IPS-NIHi7 (cell line): Measurements from ENCODE around the gene PPP4R4.

Source experiments
- DNase-seq: peaks from one replicate; pipeline ENCODE4 v3.0.0; 2012; ENCODE audit warnings: mixed read lengths; ENCODE audit errors: extremely low spot score

The PPP4R4 gene, protein sequence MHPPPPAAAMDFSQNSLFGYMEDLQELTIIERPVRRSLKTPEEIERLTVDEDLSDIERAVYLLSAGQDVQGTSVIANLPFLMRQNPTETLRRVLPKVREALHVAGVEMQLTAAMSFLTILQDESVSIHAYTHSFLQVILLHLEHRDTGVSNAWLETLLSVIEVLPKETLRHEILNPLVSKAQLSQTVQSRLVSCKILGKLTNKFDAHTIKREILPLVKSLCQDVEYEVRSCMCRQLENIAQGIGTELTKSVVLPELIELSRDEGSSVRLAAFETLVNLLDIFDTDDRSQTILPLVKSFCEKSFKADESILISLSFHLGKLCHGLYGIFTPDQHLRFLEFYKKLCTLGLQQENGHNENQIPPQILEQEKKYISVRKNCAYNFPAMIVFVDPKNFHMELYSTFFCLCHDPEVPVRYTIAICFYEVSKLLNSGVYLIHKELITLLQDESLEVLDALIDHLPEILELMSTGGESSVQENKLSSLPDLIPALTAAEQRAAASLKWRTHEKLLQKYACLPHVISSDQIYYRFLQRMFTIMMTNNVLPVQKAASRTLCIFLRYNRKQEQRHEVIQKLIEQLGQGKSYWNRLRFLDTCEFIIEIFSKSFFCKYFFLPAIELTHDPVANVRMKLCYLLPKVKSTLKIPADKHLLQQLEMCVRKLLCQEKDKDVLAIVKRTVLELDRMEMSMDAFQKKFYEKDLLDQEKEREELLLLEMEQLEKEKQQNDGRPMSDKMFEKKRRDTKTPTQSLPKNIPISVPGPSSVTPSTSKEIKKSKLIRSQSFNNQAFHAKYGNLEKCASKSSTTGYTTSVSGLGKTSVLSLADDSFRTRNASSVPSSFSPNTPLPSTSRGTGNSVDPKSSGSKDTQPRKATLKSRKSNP

DNA sequence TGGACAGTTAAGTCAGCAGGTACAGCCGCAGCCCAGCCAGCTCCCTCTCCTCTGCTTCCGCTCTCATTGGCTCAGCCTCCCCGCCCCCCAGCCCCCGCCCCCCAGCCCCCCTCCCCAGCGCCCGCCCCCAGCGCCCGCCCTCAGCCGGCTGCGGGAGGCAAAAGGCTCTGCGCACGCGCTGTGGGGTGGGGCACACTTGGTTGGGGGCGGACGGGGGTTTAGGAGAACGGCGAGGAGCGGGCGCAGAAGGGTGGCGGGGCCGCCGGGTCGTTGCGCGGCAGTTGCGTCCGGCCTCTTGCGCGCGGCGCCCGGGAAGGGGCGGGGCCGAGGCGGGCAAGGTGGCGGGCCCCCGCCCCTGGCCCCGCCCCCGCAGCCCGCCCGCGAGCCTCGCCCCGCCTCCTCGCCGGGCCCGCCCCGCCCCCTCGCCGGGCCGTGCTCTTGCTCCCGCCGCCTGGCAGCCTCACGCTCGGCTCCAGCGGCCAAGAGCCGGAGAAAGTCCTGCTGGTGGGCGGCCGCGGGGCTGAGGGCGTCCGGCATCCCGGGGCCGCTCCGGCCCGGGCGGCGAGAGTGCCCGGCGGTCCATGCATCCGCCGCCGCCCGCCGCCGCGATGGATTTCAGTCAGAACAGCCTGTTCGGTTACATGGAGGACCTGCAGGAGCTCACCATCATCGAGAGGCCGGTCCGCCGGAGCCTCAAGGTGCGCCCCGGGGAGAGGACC, at the start of gene PPP4R4:
TSS of gene PPP4R4 (plus strand) at position 438 of the 719 bp plus-strand sequence. CDS start at position 582, 144 bp downstream.
- peak; percentile 93 for DNase-seq

DNA sequence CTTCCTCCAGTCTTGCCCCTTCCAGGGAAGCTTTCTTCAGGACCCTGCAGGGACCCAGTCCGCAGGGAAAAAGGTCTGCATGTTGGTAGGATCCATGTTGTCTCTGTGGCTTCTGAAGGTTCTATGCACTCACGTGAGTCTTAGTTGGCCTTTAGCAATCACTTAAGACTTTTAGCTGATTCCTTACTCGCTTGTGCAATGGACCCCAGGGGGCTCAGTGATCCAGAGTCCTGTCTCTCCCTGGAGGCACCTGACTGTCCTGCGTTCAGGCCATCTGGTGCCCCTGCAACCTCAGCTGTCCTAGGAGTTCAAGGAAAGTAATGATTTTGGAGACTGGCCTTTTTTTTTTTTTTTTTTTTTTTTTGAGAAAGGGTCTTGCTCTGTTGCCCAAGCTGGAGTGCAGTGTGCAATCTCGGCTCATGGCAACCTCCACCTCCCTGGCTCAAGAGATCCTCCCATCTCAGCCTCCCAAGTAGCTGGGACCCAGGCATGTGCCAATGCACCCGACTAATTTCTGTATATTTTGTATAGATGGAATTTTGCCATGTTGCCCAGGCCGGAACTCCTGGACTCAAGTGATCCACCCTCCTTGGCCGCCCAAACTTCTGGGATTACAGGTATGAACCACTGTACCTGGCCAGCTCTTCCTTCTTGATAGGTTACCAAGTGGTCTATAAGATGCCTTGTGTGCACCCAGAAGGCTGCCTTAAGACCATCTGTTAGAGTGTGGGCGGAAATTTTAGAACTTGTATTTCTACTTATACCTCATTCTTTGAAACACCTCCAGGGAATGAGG, 49.3 kb upstream of the PPP4R4 start:
- DNase-seq, result no peak

DNA sequence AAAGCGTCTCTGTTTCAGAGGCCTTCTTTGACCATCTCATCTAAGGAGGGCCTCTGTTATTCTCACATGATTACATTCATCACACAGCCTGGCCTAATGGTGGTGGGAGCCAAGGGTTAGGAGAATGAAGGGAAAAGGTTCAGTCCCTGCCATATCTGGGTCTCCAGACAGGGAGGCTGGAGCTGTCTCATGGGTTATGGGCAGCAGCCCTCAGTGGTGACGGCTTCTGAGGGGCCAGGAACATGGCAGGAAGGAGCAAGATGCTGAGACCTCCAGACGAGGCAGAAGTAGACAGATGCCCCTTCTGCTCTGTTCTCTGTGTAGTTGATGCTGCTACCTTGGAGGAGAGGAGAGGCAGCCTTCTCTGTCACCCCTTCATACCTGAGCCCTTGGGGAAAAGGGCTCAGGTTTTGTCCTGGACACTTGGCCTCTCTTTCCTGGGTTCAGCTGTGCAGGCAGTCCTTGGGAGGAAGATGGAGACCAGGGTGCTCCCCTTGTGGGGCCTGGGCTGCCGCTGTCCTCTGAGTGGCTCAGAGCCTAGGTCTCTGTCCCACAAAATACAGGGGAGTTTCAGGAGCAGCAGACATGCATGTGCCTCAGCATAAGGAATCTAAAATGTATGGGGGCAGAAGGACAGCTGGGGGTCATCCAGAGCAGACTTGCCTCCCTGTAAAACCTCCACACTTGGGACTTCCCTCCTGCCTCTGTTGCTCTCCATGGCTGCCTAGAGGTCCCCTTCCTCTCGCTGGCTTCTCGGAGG, 48.3 kb upstream of the PPP4R4 start:
- DNase-seq, result no peak

DNA sequence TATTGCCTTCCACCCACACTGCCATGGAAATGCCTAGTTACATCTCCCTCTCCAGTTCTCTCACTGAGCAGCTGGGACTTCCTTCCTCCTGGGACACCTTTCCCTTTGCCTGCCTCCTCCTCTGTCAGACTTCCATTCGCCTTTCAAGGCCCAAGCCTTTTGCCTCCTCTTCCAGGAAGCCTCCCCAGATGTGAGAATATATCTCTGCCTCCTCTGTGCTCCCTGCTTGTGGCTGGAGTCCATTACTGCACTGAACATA, 47.8 kb upstream of the PPP4R4 start:
- no peak for DNase-seq

DNA sequence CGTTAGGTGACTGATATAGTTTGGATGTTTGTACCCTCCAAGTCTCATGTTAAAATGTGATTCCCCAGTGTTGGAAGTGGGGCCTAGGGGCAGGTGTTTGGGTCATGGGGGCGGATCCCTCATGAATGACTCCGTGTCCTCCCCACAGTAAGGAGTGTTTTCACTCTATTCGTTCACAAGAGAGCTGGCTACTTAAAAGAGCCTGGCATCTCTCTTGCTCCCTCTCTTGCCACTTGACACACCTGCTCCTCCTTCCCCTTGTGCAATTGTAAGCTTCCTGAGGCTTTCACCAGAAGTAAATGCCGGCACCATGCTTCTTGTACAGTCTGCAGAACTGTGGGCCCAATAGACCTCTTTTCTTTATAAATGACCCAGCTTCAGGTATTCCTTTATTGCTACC, 47.3 kb upstream of the PPP4R4 start:
- no peak for DNase-seq

DNA sequence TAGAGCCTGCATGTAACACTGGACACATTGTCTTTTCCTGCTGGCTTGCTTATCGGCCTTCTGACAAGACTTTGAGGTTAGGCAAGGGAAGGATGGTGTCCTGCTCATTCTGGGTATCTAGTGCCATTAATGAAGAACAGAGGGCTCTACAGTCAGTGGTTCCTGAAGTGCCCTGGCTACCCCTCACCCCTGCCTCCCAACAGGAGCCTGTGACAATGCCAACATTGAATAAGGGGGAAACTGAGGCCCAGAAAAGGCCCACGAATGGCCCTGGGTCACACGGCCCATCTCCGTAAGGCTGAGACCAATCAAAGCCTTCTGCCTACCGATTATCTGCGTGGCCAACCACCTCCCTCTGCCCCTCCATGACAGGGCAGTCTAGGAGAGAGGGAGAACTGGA, 46.8 kb upstream of the PPP4R4 start:
- DNase-seq, result no peak

DNA sequence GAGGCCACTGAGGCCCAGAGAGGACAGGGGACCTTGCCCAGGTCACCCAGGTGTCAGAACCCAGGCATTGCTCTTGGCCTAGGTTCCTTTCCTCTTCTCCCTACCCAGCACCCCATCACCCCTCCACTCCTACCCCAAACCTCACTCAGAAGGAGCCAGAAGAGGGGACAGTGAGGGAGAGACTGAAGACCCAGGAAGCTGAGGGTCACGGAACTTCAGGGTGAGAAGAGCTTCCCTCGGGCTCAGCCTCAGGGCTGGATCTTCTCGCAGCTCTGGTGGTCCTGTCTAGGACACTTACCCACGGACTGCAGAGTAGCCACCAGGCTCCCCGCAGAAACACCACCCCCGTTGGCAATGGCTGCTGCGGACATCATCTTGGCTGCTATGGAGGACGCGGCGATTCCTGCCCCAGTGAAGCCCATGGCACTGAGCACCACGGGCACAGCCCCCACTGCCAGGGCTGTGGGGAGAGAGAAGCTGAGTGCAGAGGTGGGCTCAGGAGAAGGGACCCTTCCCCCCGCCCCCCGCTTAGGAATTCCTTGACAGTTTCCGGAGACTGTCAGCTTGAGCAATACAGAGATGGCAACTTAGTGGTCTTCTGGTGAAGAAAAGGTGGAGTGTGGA, 45.8 kb upstream of the PPP4R4 start:
- no peak for DNase-seq

DNA sequence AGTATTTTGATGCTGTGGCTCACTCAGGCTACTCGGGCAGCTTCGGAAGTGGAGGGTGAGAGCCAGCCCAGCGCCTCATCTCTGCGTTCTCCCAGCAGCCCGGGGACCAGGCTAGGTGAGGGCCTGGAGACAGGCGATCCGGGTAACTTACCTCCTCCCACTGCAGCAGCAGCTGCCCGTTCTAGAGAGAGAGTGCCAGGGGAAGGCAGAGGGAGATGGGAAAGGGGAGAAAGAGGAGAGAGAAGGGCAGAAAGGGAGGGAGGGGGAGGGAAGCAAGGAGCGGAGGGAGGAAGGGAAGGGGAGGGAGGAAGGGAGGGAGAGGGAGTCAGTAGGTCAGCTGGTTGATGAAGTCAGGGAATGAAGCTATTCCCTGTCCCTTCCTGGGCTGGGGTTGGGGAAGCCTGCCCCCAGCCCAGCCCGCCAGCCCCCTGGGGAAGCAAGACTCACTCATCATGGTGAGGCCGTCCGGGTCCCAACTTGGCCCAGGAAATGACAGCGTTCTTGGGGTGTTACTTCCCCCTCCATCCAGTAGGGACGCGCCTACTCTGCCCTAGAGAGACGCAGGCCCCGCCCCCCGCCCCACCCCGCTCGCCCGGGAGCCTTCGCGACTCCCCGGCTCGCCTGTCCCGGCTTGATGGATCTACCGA, 44.9 kb upstream of the PPP4R4 start, which contains the start of gene IFI27L2:
TSS of gene IFI27L2 (minus strand) at position 494 of the 647 bp plus-strand sequence. CDS start at position 454, 40 bp downstream.
- DNase-seq, result peak; percentile 87

DNA sequence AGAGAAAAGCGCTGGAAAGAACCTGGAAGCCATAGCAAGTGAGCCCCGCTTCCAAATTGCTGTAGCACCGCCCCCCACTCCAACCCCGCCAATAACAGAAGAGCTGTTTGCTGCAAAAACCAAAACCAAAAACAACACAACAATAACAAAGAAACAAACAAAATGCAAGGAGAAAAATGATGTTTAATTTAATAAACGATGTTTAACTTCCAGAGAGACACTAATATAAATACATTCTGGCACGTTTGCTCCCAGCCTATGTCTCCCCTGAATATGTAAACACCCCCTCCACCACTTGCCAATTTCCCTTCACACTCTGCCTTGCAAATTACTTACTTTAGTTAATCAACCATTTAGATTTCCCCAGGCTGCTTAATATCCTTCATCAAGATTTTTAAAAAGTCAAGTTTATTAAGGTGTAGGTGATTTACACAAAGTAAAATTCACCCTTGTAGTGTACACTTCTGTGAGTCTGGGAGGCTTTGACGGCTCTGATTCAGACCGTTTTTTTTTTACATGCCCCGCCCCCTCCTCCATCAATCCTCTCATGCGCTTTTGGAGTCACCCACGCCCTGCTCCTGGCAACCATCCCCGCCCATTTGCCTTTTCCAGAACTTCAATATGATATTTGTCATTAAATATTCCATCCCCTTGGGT, 44.2 kb upstream of the PPP4R4 start:
- no peak for DNase-seq

DNA sequence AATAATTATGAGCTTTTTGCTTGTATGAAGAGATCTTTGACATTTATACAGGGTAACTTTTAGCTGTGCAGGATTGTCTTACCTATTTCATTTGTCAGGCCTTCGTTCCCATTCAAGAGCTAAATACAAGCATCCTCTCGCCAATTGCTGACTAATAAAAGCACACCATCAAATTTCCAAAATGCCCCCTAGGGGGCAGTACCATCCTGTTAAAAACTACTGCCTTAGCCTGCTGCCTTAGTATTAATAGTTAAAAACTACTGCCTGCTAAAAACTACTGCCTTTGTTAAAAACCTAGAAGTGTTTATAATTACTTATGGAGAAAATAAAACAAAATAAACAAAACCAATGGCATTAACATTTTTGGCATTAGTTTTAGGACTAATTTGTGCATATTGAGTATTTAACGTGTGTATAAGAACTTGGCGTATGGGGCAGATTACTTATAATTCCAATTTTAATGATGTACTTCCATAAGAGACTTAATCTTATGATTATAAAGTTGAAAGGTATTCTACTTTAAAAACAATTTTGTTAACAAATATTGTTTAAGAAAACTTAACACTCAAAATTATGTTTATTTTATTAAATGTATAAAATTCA, 41.7 kb upstream of the PPP4R4 start:
- peak; percentile 54 for DNase-seq

DNA sequence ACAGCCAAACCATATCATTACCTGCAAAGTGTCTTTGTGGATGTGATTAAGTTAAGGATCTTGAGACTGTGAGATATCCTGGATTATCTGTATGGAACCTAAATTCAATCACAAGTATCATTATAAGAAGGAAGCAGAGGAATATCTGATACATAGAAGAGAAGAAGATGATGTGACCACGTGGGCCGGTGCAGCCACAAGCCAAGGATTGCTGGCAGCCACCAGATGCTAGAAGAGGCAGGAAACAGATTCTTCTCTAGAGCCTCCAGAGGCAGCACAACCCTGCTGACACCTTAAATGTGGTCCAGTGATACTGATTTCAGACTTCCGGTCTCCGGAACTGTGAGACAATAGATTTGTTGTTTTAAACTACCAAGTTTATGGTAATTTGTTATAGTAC, 38.6 kb upstream of the PPP4R4 start:
- no peak for DNase-seq

DNA sequence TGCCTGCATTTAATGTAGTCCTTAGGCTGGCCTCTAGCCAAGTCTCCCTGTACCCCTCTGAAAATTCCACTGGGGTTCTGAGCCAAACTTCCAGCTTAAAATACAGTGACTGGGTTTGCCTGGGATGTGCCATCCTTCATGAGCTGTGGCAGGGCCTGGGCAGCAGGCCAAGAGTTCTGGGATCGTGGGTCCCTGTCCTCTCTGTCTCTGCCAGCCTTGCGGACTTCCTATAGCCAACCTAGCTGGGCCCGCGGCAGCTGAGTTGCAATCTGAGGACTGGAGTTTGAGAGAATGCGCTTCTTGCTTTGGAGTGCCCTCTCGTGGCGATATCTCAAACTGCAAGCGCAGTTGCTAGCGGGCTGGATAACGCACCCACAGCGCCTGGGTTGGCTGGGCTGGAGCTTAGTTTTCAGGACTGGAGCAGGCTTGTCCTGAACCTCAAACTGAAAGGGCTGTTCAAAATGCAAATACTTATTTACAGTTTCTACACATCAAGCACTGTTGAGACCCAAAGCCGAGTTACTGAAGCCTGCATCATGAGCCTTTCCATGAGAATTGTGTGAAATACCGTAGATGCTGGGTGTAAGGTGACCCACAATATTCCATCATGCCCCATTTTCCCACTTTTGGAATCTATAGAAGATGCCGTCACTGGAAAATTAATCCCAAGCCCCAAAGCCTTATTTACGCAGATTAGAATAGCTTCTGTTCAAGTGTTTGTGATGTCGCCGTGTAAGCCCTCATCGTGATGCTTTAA, 37.4 kb upstream of the PPP4R4 start:
- DNase-seq, result peak; percentile 83

DNA sequence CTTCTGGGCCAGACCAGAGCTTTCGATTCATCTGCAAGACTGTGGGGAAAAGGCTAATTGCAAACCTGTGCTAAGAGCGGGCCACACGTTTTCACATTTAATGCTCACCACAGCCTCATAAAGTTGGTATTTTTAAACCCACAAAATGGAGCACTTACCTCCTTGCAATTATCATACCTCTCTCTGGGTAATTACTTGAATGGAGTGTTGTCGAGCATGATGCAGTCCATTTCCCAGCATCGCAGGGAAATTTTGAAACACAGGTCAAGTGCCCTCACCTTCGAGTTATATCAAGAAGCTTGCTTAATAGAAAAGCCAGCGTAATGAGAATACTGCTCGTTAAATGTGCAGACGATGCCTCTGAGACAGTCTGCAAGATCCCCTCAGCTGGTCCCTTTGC, 35.9 kb upstream of the PPP4R4 start:
- DNase-seq, result no peak

DNA sequence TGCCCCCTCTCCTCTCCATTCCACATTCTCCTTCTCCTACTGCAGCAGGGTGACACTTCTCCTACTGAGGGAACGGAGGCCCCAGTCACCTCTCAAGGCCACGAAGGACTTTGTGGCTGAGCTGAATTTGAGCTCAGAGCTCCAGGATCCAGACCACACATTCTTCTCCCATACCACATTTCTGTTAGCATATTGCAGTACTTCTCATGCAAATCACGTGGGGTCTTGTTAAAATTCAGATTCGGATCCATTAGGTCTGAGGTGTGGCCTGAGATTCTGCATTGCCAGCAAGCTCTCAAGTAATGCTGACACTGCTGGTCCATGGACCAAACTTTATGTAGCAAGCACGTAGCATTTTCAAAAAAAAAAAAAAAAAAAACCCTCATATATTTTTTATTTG, 35.1 kb upstream of the PPP4R4 start:
- DNase-seq, result no peak

DNA sequence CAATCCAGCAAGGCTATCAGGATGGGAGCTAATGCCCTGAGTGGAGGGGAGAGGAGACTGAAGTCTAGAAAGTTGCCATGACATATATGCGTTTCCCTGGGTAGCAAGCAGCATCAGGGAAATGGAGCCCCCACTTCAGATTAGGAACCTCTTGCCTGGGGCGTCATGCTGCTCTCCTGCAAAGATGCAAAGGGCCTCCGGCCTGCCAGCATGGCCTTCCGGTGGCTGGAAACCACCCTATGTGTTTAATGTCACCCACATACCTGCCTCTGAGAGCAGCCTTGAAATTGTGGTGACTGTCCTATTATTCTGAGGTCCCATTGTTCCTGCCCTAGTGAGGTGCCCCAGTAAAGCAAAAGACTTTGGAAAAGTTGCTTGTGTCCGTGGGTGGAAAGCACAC, 34.7 kb upstream of the PPP4R4 start:
- DNase-seq, result no peak

DNA sequence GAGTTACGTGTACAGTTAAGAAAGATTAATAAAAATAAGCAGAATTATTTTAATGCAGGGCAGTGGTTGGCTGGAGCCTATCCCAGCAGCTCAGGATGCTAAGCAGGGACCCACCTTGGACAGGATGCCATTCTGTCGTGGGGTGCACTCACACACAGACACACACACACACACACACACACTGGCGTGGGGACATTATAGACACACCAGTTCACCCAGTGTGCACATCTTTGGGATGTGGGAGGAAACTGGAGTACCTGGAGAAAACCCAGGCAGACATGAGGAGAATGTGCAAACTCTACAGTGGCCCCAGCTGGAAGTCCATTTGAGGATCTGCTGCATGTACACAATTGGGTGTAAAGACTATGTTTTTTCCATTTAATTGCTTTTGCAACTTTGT, 31.9 kb upstream of the PPP4R4 start:
- no peak for DNase-seq

DNA sequence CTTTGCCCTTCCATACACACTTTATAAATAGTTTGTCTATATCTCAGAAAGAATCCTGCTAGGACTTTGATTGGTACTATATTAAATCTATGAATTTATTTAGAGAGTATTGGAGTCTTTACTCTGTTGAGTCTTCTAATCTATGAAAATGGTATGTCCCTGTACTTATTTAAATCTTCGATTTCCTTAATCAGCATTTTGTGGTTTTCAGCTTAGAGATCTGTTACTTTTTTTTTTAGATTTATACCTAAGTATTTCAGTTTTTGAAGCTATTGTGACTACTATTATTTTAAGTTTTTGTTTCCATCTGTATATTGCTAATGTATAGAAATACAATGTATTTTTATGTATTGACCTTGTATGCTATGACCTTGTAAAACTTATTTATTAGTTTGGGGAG, 31.3 kb upstream of the PPP4R4 start:
- DNase-seq, result no peak

DNA sequence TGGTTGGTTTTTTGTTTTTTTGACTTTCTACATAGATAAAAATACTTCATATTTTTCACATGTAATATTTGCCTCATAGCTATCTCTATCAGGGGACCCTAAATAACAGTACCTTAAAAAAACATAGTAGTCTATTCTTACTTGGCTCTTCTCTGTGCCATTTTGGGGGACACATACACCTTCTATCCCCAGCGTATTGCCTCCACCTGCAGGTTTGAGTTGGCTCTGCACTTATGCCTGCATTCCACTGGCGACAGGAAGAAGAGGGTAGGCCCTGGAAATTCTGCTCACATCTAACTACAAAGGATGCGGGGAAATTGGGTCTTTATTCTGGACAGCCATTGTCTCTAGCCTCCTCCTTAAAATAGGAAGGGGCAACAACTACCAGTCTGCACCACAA, 30.9 kb upstream of the PPP4R4 start:
- DNase-seq, result peak; percentile 61
